HepG2 (cell line): ENCODE data around the gene KIRREL3. TPM values are rescaled to one million over a fixed set of nuclear protein-coding genes. Genes with fewer than 3 reads are reported as not detected.

ENCODE experiments used
- ATAC-seq: fragments of 200-7000 bp; cut with Tn5 transposase; 3 replicates; pipeline ENCODE4 v1.9.1; 2020; ENCODE audit warnings: mild to moderate bottlenecking, moderate library complexity
- BruUV-seq: library from RNA; stranded (reverse); fragments of 400-500 nt; replicated peaks from 2 replicates; lab custom pipeline; 2021; lab: Mats Ljungman, UMichigan
- CTCF ChIA-PET: fragments of 300-600 bp; formaldehyde crosslinking; extraction: SDS; loops from one replicate; lab custom pipeline; 2021; ENCODE audit warnings: low total read pairs, inconsistent platforms, low intra/inter-chr PET ratio; lab: Yijun Ruan, JAX
- POLR2A ChIA-PET: fragments of 350-600 bp; sonication (Branson Sonifier 250); formaldehyde crosslinking; loops from one replicate; lab custom pipeline; 2020; ENCODE audit warnings: antibody characterized with exemption, inconsistent platforms; lab: Yijun Ruan, JAX
- DNase-seq: peaks from one replicate; pipeline ENCODE4 v3.0.0-alpha.2; 2015; ENCODE audit warnings: low spot score
- FAIRE-seq: peaks from 3 replicates; lab custom pipeline; 2011; peaks lifted over from hg19 to GRCh38; lab: Jason Lieb, UNC
- H2AFZ ChIP-seq: one replicate; pipeline ENCODE4 v1.6.1; 2011; ENCODE audit warnings: low read length, inconsistent platforms
- H3K27ac ChIP-seq: fragments of 300-600 bp; 3 replicates; pipeline ENCODE4 v1.8.0; 2011; ENCODE audit warnings: mixed run types, mild to moderate bottlenecking, mixed read lengths, low read length, inconsistent platforms; ENCODE audit not compliant: insufficient read depth; ENCODE audit errors: extremely low read length
- H3K27me3 ChIP-seq, 2 experiments: fragments of 200-600 bp in 1 of 2; 2 replicates in 1 of 2; 3 replicates in 1 of 2; pipeline versions ENCODE4 v1.6.0 to v1.8.0; 2011; ENCODE audit warnings: low read length in 2 of 2, mild to moderate bottlenecking in 2 of 2, moderate library complexity in 2 of 2, inconsistent platforms in 1 of 2; ENCODE audit not compliant: insufficient read depth in 2 of 2, control insufficient read depth in 1 of 2
- H3K36me3 ChIP-seq, 2 experiments: fragments of 200-600 bp in 1 of 2; replicated peaks in 1 of 2; 2 replicates in 1 of 2; 3 replicates in 1 of 2; pipeline versions ENCODE4 v1.5.1 to v1.8.0; 2011; ENCODE audit warnings: low read length in 2 of 2, inconsistent platforms in 1 of 2; ENCODE audit not compliant: insufficient read depth in 2 of 2, control insufficient read depth in 1 of 2
- H3K4me1 ChIP-seq: 2 replicates; pipeline ENCODE4 v1.5.1; 2012; ENCODE audit warnings: low read length, inconsistent platforms; ENCODE audit not compliant: insufficient read depth
- H3K4me2 ChIP-seq: 2 replicates; pipeline ENCODE4 v1.6.0; 2011; ENCODE audit warnings: low read depth, low read length, inconsistent platforms
- H3K4me3 ChIP-seq, 3 experiments: fragments of 200-600 bp in 1 of 3; sonication (generic), shearing (Covaris generic) in 1 of 3; replicated peaks in 1 of 3; 2 replicates each; pipeline ENCODE4 v1.5.1; 2011 to 2016; ENCODE audit warnings: low read length in 3 of 3, inconsistent platforms in 2 of 3, low read depth in 2 of 3, mild to moderate bottlenecking in 2 of 3, control low read depth in 1 of 3, mixed read lengths in 1 of 3; ENCODE audit not compliant: insufficient read depth in 1 of 3
- H3K79me2 ChIP-seq: one replicate; pipeline ENCODE4 v1.6.1; 2011; ENCODE audit warnings: low read length, inconsistent platforms; ENCODE audit not compliant: insufficient read depth
- H3K9ac ChIP-seq: 2 replicates; pipeline ENCODE4 v1.6.0; 2011; ENCODE audit warnings: mild to moderate bottlenecking, low read depth, low read length, inconsistent platforms; ENCODE audit not compliant: insufficient read depth
- H3K9me3 ChIP-seq: 2 replicates; pipeline ENCODE4 v1.5.1; 2012; ENCODE audit warnings: mild to moderate bottlenecking, low read length
- H4K20me1 ChIP-seq: 2 replicates; pipeline ENCODE4 v1.6.0; 2011; ENCODE audit warnings: inconsistent platforms, mild to moderate bottlenecking, low read length, moderate library complexity; ENCODE audit not compliant: insufficient read depth
- CBX1 ChIP-seq: IDR thresholded peaks from one replicate; pipeline ENCODE4 v1.6.1; 2016; ENCODE audit warnings: antibody characterized with exemption, low read depth
- IKZF1 ChIP-seq: fragments of 450-650 bp; IDR thresholded peaks from 2 replicates; pipeline ENCODE4 v1.7.1; 2016
- KLF6 ChIP-seq: IDR thresholded peaks from 2 replicates; pipeline ENCODE4 v1.8.0; 2016; ENCODE audit warnings: missing biosample characterization, missing genetic modification reagents
- PCBP2 ChIP-seq: fragments of 200-400 bp; formaldehyde crosslinking; optimal IDR thresholded peaks from 2 replicates; pipeline ENCODE3; 2018; ENCODE audit warnings: low read length, low read depth; ENCODE audit not compliant: poor library complexity, severe bottlenecking
- TCF7 ChIP-seq: sonication (generic); IDR thresholded peaks from 2 replicates; pipeline ENCODE4 v1.6.1; 2016; ENCODE audit warnings: antibody characterized with exemption, low read depth
- TCF7L2 ChIP-seq: IDR thresholded peaks from 2 replicates; pipeline ENCODE4 v1.6.1; 2011; ENCODE audit warnings: mild to moderate bottlenecking, low read depth, low read length, moderate library complexity
- TEAD3 ChIP-seq: optimal IDR thresholded peaks from 2 replicates; pipeline ENCODE3; 2016; ENCODE audit warnings: borderline replicate concordance
- ZMYM4 ChIP-seq: sonication (generic); formaldehyde crosslinking; IDR thresholded peaks from 2 replicates; pipeline ENCODE4 v1.8.1; 2023; ENCODE audit warnings: mild to moderate bottlenecking, missing genetic modification reagents
- ZNF766 ChIP-seq: sonication (generic); formaldehyde crosslinking; IDR thresholded peaks from 2 replicates; pipeline ENCODE4 v1.5.0; 2020; ENCODE audit warnings: missing genetic modification reagents, borderline replicate concordance
- ZNF839 ChIP-seq: sonication (generic); formaldehyde crosslinking; IDR thresholded peaks from 2 replicates; pipeline ENCODE4 v1.4.0; 2020; ENCODE audit warnings: missing genetic modification reagents, mild to moderate bottlenecking, borderline replicate concordance
- WGBS: methylation state at CpG from one replicate; pipeline ENCODE4 v1.1.6; 2017; ENCODE audit warnings: low lambda C conversion rate; 5-methylcytosine and 5-hydroxymethylcytosine counted together
- in situ Hi-C: cut with HindIII; loops from 2 replicates; pipeline ENCODE4 v1.10.0; 2017; ENCODE audit warnings: low pct_unique_long_range_greater_than_20kb; ENCODE audit not compliant: extremely low pct_ligation_motif_present
- intact Hi-C: fragments of 100-400 bp; cut with micrococcal nuclease; formaldehyde crosslinking; loops from one replicate; pipeline ENCODE4 v1.10.0; 2022; ENCODE audit not compliant: unreplicated experiment
- polyA plus RNA-seq, 8 experiments: library from polyadenylated mRNA; depleted of rRNA in 3 of 8; stranded (reverse) in 7 of 8; unstranded in 1 of 8; fragments of >200 nt; fragmentation: Illumina TruSeq in 4 of 8; extraction: Trizol in 4 of 8; gene quantifications; 2 replicates each; pipeline versions ENCODE4 v1.2.1 to v1.2.3, GENCODE V29; 2011 to 2016; ENCODE audit warnings: low read depth in 4 of 8, missing spikeins in 1 of 8, mixed read lengths in 1 of 8; ENCODE audit not compliant: insufficient read depth in 1 of 8
- total RNA-seq, 5 experiments: library from RNA; depleted of rRNA; stranded (reverse); fragments of >200 nt; fragmentation: Illumina TruSeq; extraction: Trizol; gene quantifications; 2 replicates each; pipeline ENCODE4 v1.2.3, GENCODE V29; 2016; ENCODE audit warnings: low read depth in 1 of 5
- TF ChIP-seq, protein P1 (sequence below): sonication (generic); formaldehyde crosslinking; IDR thresholded peaks from 2 replicates; pipeline ENCODE4 v1.8.0; 2022; ENCODE audit warnings: missing genetic modification reagents, mild to moderate bottlenecking, moderate library complexity, borderline replicate concordance
- TF ChIP-seq, protein P2 (sequence below): sonication (generic); formaldehyde crosslinking; IDR thresholded peaks from 2 replicates; pipeline ENCODE4 v1.5.0; 2020; ENCODE audit warnings: mild to moderate bottlenecking, missing genetic modification reagents, moderate library complexity
- TF ChIP-seq, protein P3 (sequence below): IDR thresholded peaks from 2 replicates; pipeline ENCODE4 v1.6.1; 2012; ENCODE audit warnings: inconsistent platforms

KIRREL3 gene
- total and polyA plus RNA-seq, 2 of the 13 experiments (the other 11 are each of a cell fraction or from before 2014, with no cell fraction given): not detected

DNA sequence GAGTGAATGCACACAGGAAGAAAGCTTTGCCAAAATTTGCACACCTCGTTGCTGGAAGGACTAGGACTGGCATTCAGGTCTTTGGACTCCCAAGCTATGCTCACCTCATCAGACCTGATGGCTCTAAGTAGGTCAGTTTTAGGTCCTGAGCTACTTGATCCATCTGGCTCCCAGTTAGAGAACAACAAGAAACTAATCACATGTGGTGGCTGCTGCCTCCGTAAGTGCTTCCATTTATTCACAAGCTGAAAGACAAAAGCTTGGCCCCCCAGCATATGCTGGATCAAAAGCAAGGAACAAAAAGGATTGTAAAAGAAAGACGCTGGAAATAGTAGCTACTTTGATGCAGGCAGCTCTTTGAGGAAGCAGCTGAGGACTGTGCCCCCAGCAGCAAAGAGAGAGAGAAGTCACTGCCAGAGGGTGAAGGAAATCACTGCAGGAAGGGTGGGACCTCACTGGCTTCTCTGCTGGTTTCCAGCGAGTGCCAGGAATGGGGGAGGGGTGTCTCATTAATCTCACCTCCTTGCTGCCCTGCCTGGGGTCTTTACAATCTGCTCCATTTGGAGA, 268.9 kb downstream of the KIRREL3 start:
- Histone ChIP-seq H3K4me2 (no peak overlapping the region), H3K79me2 (no peaks in the 10 kb centered on the region), H3K4me3 (no peak overlapping the region), H4K20me1 (no peaks in the 10 kb centered on the region), H3K27ac (no peak overlapping the region), H3K36me3 (no peaks in the 10 kb centered on the region), H3K9me3 (no peaks in the 10 kb centered on the region), H3K9ac (no peak overlapping the region), H3K4me1 (no peaks in the 10 kb centered on the region), H2AFZ (no peak overlapping the region), H3K27me3 (peaks cover 3 to 22% of the 10 kb centered on the region in 2 experiments; a peak in 2 of 5 replicates)
- WGBS: 0% methylated on average over 4 of the region's 4 CpGs
- intact Hi-C loops (no loop called here), in situ Hi-C loops (no loop called here)
- no peak for DNase-seq
- ATAC-seq: no peak
- TF ChIP-seq TCF7 (no peak), TCF7L2 (no peak), TEAD3 (CRISPR knock-in tag) (no peak), CBX1 (no peak), KLF6 (CRISPR knock-in tag) (no peak), ZMYM4 (CRISPR knock-in tag) (no peak), PCBP2 (no peak), ZNF839 (CRISPR knock-in tag) (no peak), ZNF766 (CRISPR knock-in tag) (no peak), IKZF1 (no peak)
- TF ChIP-seq, protein P1, sequence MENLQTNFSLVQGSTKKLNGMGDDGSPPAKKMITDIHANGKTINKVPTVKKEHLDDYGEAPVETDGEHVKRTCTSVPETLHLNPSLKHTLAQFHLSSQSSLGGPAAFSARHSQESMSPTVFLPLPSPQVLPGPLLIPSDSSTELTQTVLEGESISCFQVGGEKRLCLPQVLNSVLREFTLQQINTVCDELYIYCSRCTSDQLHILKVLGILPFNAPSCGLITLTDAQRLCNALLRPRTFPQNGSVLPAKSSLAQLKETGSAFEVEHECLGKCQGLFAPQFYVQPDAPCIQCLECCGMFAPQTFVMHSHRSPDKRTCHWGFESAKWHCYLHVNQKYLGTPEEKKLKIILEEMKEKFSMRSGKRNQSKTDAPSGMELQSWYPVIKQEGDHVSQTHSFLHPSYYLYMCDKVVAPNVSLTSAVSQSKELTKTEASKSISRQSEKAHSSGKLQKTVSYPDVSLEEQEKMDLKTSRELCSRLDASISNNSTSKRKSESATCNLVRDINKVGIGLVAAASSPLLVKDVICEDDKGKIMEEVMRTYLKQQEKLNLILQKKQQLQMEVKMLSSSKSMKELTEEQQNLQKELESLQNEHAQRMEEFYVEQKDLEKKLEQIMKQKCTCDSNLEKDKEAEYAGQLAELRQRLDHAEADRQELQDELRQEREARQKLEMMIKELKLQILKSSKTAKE: no peak
- TF ChIP-seq, protein P2, sequence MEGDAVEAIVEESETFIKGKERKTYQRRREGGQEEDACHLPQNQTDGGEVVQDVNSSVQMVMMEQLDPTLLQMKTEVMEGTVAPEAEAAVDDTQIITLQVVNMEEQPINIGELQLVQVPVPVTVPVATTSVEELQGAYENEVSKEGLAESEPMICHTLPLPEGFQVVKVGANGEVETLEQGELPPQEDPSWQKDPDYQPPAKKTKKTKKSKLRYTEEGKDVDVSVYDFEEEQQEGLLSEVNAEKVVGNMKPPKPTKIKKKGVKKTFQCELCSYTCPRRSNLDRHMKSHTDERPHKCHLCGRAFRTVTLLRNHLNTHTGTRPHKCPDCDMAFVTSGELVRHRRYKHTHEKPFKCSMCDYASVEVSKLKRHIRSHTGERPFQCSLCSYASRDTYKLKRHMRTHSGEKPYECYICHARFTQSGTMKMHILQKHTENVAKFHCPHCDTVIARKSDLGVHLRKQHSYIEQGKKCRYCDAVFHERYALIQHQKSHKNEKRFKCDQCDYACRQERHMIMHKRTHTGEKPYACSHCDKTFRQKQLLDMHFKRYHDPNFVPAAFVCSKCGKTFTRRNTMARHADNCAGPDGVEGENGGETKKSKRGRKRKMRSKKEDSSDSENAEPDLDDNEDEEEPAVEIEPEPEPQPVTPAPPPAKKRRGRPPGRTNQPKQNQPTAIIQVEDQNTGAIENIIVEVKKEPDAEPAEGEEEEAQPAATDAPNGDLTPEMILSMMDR (CRISPR knock-in tag): no peak
- TF ChIP-seq, protein P3, sequence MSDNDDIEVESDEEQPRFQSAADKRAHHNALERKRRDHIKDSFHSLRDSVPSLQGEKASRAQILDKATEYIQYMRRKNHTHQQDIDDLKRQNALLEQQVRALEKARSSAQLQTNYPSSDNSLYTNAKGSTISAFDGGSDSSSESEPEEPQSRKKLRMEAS: no peak
- BruUV-seq: no TSS peak
- ChIA-PET CTCF (no interaction called here), POLR2A (no interaction called here)
- FAIRE-seq: no peak
